ENCODE results near the gene MATR3. TPM values are rescaled to one million over a fixed set of nuclear protein-coding genes. Genes with fewer than 3 reads are reported as not detected.

MATR3 gene
- total RNA-seq, 3 donors from 2014 or later = 213 to 349 (median 279) TPM

- H3K4me1 ChIP-seq = no peaks in the 10 kb centered on the region
- TF ChIP-seq POLR2AphosphoS5 (IDR thresholded peaks at IDR 0.05) (no peak), CTCF (IDR thresholded peaks at IDR 0.05) (no peak), POLR2A (IDR thresholded peaks at IDR 0.05) (no peak)
- intact Hi-C loops (cut with DNase I; ENCODE audit: low total_unique reads) = no loop called here
- H3K4me3 ChIP-seq = no peak overlapping the region
- H3K27me3 ChIP-seq = no peaks in the 10 kb centered on the region
- H3K27ac ChIP-seq = no peak overlapping the region
- H3K9me3 ChIP-seq = no peaks in the 10 kb centered on the region
- no peaks in the 10 kb centered on the region for H3K36me3 ChIP-seq
- no peak for DNase-seq (ENCODE audit: low spot score in 2 of 2)
Measured at GRCh38 chr5:139284295-139284694, 9.2 kb upstream of the MATR3 start.

- no peaks in the 10 kb centered on the region for H3K4me1 ChIP-seq
- H3K27me3 ChIP-seq = no peaks in the 10 kb centered on the region
- H3K9me3 ChIP-seq = no peaks in the 10 kb centered on the region
- H3K27ac ChIP-seq = no peak overlapping the region
- H3K36me3 ChIP-seq = no peaks in the 10 kb centered on the region
- DNase-seq (ENCODE audit: low spot score in 2 of 2) = no peak
- intact Hi-C loops (cut with DNase I; ENCODE audit: low total_unique reads) = no loop called here
- TF ChIP-seq POLR2AphosphoS5 (IDR thresholded peaks at IDR 0.05) = no peak
- no peak for TF ChIP-seq POLR2A (IDR thresholded peaks at IDR 0.05)
- no peak for TF ChIP-seq CTCF (IDR thresholded peaks at IDR 0.05)
- H3K4me3 ChIP-seq = no peak overlapping the region
Measured at GRCh38 chr5:139285651-139286392, 7.7 kb upstream of the MATR3 start.

GRCh38 chr5:139287890-139288635 lies 5.5 kb upstream of the MATR3 start:
- no peaks in the 10 kb centered on the region for H3K36me3 ChIP-seq
- no peak overlapping the region for H3K4me3 ChIP-seq
- no peak overlapping the region for H3K27ac ChIP-seq
- no peaks in the 10 kb centered on the region for H3K9me3 ChIP-seq
- H3K4me1 ChIP-seq = no peaks in the 10 kb centered on the region
- intact Hi-C loops (cut with DNase I; ENCODE audit: low total_unique reads) = no loop called here
- no peaks in the 10 kb centered on the region for H3K27me3 ChIP-seq
- DNase-seq (ENCODE audit: low spot score in 2 of 2) = no peak
- no peak for TF ChIP-seq POLR2A (IDR thresholded peaks at IDR 0.05)
- TF ChIP-seq CTCF (IDR thresholded peaks at IDR 0.05) = no peak
- TF ChIP-seq POLR2AphosphoS5 (IDR thresholded peaks at IDR 0.05) = no peak

- DNase-seq (ENCODE audit: low spot score in 2 of 2) = no peak
- no peak overlapping the region for H3K4me3 ChIP-seq
- no peaks in the 10 kb centered on the region for H3K27me3 ChIP-seq
- no peaks in the 10 kb centered on the region for H3K36me3 ChIP-seq
- TF ChIP-seq CTCF (IDR thresholded peaks at IDR 0.05) (no peak), POLR2A (IDR thresholded peaks at IDR 0.05) (no peak), POLR2AphosphoS5 (IDR thresholded peaks at IDR 0.05) (no peak)
- H3K4me1 ChIP-seq = no peaks in the 10 kb centered on the region
- intact Hi-C loops (cut with DNase I; ENCODE audit: low total_unique reads) = loop anchor here (5.0 to 10.0 kb wide), 2 partner anchors 104 to 1366 kb away; partner anchors contain the start of gene PROB1
- H3K27ac ChIP-seq = no peak overlapping the region
- no peaks in the 10 kb centered on the region for H3K9me3 ChIP-seq
Measured at GRCh38 chr5:139291051-139291450, 2.5 kb upstream of the MATR3 start.

- TF ChIP-seq CTCF (IDR thresholded peaks at IDR 0.05) = no peak
- TF ChIP-seq POLR2A (IDR thresholded peaks at IDR 0.05) = no peak
- TF ChIP-seq POLR2AphosphoS5 (IDR thresholded peaks at IDR 0.05) = no peak
- Histone ChIP-seq H3K36me3 (no peaks in the 10 kb centered on the region), H3K9me3 (no peaks in the 10 kb centered on the region), H3K27me3 (no peaks in the 10 kb centered on the region), H3K27ac (peak overlapping the region; percentile 100), H3K4me1 (peaks cover 0 to 13% of the 10 kb centered on the region in 2 donors), H3K4me3 (peak overlapping the region; percentile 86 to 99 (median 91))
- DNase-seq (ENCODE audit: low spot score in 2 of 2) = no peak
- intact Hi-C loops (cut with DNase I; ENCODE audit: low total_unique reads) = loop anchor here (5.0 to 10.0 kb wide), 2 partner anchors 102 to 1364 kb away; partner anchors contain the start of gene PROB1
Measured at GRCh38 chr5:139293202-139293506, 386 bp upstream of the MATR3 start.

All from breast epithelium (tissue), 4 donors.